Measurements from ENCODE around the gene ATXN1.

Gene ATXN1

DNA sequence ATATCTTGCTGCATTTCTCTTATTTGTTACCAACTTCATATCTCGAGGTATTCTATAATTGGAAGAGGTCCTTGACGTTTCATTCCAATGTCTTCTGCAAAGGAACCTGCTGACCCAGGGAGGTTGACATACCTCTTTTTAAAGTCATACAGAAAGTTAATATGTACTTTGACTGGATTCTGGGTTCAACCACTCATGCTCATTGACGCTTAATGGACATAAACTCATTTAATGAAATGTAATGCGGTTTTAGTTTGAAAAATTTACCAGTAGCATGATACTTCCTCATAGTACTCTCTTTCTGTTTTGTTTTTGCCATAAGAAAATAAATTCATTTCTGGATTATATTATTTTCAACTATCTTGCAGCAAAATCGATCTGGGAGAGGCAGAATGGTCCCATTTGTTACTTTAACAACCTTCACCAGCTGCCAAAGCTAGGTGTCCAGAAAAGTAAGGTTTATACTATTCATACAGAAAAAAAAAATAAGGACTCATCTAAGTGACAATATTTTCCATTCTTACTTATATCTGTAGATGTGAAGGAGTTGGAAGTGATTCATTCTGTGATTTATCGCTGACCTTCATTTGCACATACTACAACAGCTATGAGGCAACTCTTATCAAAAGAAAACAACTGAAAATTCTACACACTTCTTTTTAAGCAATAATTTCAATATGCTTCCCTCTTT is 101.6 kb downstream of the ATXN1 start:
- H3K4me3 ChIP-seq (ENCODE audit: low read depth, low read length), result no peak overlapping the region
- TF ChIP-seq, protein P1, sequence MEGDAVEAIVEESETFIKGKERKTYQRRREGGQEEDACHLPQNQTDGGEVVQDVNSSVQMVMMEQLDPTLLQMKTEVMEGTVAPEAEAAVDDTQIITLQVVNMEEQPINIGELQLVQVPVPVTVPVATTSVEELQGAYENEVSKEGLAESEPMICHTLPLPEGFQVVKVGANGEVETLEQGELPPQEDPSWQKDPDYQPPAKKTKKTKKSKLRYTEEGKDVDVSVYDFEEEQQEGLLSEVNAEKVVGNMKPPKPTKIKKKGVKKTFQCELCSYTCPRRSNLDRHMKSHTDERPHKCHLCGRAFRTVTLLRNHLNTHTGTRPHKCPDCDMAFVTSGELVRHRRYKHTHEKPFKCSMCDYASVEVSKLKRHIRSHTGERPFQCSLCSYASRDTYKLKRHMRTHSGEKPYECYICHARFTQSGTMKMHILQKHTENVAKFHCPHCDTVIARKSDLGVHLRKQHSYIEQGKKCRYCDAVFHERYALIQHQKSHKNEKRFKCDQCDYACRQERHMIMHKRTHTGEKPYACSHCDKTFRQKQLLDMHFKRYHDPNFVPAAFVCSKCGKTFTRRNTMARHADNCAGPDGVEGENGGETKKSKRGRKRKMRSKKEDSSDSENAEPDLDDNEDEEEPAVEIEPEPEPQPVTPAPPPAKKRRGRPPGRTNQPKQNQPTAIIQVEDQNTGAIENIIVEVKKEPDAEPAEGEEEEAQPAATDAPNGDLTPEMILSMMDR (IDR thresholded peaks at IDR 0.05; ENCODE audit: low read depth, low read length), result no peak

DNA sequence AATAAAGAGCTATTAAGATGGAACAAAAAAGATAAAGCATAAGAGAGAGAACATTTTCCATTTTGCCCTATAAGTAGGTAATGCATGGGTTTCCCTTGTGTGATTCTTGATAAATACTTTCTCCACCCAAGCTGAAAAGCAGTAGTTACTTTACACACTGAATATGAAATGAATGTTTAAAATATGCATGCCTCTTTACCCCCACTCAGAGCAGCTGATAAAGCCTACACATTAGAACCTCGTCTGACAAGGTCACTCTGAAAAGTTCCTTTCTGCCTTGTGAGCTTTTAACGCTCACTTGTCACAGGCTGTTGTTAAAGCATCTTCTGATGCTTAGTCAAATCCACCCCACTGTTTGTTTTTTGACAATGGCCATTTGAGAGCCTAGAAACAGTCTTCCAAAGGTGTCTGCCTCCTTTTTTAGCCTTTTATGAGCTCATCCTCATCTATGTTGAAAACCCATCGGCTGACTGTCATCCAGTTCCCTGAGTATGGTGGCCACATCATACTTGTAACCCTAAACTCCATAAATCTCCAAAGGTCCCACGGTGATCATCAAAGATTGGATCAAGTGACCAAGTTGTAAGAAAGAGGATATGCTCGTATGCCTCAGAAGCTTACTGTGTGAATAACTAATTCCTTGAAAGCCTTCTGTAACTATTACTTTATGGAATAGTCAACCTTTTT is 102.8 kb downstream of the ATXN1 start:
- no peak overlapping the region for H3K4me3 ChIP-seq (ENCODE audit: low read depth, low read length)

DNA sequence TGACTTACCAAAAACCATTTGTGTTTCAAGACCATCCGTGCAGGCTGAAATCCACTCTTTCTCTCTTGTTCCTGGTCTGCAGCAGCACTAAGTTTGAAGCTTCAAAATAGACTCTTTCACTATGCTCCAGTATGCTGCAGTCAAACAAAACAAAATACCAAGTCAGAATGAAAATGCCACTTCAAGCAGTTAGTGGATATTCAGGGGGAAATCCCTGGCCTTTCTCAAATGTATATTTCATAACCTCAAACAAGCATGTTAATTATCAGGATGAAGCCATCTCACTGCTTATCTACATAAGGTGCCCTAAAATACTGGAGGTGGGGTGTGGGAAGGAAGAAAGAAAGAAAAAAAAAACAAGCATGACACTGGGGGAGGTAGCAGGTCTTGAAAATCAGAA is 103.5 kb downstream of the ATXN1 start:
- H3K4me3 ChIP-seq (ENCODE audit: low read depth, low read length), result no peak overlapping the region
- TF ChIP-seq, protein P1 (IDR thresholded peaks at IDR 0.05; ENCODE audit: low read depth, low read length), result no peak

More for the DNA sequence above, 102.8 kb downstream of the ATXN1 start:
- TF ChIP-seq, protein P1 (IDR thresholded peaks at IDR 0.05; ENCODE audit: low read depth, low read length), result no peak

DNA sequence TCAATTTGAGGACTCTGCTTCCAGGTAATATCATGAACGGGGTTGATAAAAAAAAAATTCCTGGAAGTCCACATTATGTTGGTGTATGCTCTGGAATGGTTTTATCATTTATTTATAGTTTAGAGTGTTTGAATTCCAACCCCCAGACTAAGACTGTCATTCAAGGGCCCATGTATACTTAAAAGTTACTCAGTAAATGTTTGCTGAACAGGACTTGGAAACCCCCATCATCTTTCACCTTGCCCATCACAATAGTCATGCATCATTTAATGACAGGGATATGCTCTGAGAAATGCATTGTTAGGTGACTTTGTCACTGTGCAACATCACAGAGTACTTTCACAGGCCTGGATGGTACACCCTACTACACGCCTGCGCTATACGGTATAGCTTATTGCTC is 104.8 kb downstream of the ATXN1 start:
- TF ChIP-seq, protein P1 (IDR thresholded peaks at IDR 0.05; ENCODE audit: low read depth, low read length), result no peak
- H3K4me3 ChIP-seq (ENCODE audit: low read depth, low read length), result no peak overlapping the region

DNA sequence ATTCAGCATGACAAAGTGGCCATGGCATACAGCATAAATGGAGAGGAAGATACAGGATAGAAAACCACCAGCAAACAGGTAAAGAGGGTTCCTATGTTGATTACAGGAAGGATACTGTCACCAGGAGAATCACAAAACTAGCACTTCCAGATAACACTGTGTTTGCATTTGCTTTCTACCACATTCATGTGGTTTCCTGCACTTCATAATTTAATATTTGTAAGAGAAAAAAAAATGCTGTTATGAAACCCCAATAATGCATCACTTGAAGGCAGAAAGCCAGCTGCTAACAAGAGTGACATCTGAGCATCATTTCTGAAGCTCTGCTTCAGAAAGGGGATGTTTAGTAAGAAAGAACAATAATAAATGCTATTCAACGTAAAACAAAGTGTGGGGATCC is 106.6 kb downstream of the ATXN1 start:
- TF ChIP-seq, protein P1 (IDR thresholded peaks at IDR 0.05; ENCODE audit: low read depth, low read length), result no peak
- H3K4me3 ChIP-seq (ENCODE audit: low read depth, low read length), result no peak overlapping the region

DNA sequence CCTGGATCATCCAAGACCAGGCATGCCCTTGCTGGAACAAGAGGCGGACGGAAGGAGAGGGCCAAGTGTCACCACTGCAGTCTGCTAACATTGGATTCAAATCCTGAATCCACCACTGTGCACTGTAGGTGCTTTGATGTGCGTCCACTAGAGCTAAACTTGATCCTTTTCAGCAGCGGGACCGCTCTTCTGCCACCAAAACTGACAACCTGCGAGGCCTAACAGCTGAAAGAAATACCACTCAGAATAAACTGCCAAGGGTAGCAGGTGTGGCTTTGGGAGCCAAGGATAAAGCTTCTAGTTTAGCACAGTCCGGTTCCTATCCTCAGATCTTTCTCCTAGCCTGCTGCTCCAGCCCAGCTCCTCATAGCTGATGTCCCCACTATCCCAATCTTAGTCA is 108.0 kb downstream of the ATXN1 start:
- TF ChIP-seq, protein P1 (IDR thresholded peaks at IDR 0.05; ENCODE audit: low read depth, low read length), result no peak
- H3K4me3 ChIP-seq (ENCODE audit: low read depth, low read length), result no peak overlapping the region

DNA sequence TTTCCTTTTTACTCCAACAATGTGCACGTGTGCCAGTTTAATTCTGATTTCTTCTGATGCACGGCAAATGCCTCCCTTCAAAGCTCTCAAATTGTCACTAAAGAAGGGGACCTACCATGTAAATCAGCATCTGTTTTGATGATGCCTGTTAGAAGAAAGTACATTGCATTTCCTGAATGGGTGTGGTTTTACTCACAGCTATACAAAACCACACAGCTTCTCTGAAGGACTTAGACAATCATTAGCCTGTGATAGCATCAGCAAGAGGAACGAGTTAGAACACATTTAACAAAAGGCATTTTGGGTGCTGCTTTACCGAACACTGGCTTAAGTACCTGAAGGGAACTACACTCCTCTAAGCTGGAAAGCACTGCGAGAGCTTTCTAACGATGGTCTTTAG is 109.4 kb downstream of the ATXN1 start:
- H3K4me3 ChIP-seq (ENCODE audit: low read depth, low read length), result no peak overlapping the region
- TF ChIP-seq, protein P1 (IDR thresholded peaks at IDR 0.05; ENCODE audit: low read depth, low read length), result no peak
